Activated naive CD8-positive, alpha-beta T cell treated with anti-CD3 and anti-CD28 coated beads, Interleukin-2, amount 50 U/mL, for 24 hours (primary cell): ENCODE data around the gene IL33.

Source experiments
- ATAC-seq: fragments of 150-1000 bp; cut with Tn5 transposase; one replicate; pipeline ENCODE4 v1.10.0; 2021
- DNase-seq: peaks from one replicate; pipeline ENCODE4 v3.0.0; 2021
- H3K27ac Mint-ChIP-seq: one replicate; pipeline ENCODE4 v1.8.0; 2021; ENCODE audit warnings: mild to moderate bottlenecking, mixed read lengths
- H3K27me3 Mint-ChIP-seq: one replicate; pipeline ENCODE4 v1.8.0; 2021; ENCODE audit warnings: mixed read lengths
- H3K36me3 Mint-ChIP-seq: one replicate; pipeline ENCODE4 v1.8.0; 2021; ENCODE audit warnings: low read depth, mixed read lengths
- H3K4me1 Mint-ChIP-seq: one replicate; pipeline ENCODE4 v1.8.0; 2021; ENCODE audit warnings: mixed read lengths
- H3K4me3 Mint-ChIP-seq: one replicate; pipeline ENCODE4 v1.8.0; 2021; ENCODE audit warnings: mild to moderate bottlenecking, moderate library complexity, mixed read lengths
- H3K9me3 Mint-ChIP-seq: one replicate; pipeline ENCODE4 v1.8.0; 2021; ENCODE audit warnings: mixed read lengths

The IL33 gene

DNA sequence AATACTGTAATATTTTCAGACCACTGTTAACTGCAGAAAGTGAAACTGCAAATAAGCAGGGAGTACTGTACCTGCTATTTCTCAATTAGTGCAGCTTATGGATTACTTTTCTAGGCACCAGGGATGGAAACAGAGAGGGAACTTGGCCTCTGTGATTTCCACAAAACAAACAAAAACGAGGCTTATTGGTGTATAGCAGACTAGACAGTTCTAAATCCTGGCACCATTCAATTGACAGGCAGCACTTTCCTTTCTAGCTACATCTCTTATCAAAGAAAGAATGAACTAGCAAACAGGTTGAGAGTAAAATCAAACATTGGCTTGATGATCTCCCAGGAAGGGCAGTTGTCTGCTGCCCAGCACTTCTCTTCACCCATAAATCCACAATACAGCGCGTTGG lies 16.0 kb upstream of the IL33 start:
- peaks cover 11% of the 10 kb centered on the region for H3K27me3 Mint-ChIP-seq
- H3K9me3 Mint-ChIP-seq, result no peaks in the 10 kb centered on the region

DNA sequence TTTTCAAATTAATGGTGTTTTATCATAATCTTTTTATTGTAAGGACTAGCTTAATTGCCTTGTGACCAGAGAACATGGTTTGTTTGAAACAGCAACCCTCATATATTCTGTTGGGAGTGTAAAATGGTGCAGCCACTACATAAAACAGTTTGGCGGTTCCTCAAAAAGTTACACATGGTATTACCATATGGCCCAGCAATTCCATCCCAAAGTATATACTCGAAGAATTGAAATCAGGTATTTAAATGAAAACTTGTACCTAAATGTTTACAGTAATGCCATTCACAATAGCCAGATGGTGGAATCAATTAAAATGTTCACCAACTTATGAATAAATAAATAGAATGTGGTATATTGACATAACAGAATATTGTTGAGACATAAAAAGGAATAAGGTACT lies 14.8 kb upstream of the IL33 start:
- ATAC-seq, result no peak
- Mint-ChIP-seq H3K36me3 (no peaks in the 10 kb centered on the region), H3K9me3 (no peaks in the 10 kb centered on the region), H3K27me3 (peaks cover 11% of the 10 kb centered on the region), H3K4me3 (no peak overlapping the region), H3K4me1 (no peaks in the 10 kb centered on the region), H3K27ac (no peak overlapping the region)
- DNase-seq, result no peak

More for the DNA sequence above, 16.0 kb upstream of the IL33 start:
- no peak for ATAC-seq
- Mint-ChIP-seq H3K4me1 (no peaks in the 10 kb centered on the region), H3K4me3 (no peak overlapping the region), H3K36me3 (no peaks in the 10 kb centered on the region), H3K27ac (no peak overlapping the region)
- DNase-seq, result no peak

DNA sequence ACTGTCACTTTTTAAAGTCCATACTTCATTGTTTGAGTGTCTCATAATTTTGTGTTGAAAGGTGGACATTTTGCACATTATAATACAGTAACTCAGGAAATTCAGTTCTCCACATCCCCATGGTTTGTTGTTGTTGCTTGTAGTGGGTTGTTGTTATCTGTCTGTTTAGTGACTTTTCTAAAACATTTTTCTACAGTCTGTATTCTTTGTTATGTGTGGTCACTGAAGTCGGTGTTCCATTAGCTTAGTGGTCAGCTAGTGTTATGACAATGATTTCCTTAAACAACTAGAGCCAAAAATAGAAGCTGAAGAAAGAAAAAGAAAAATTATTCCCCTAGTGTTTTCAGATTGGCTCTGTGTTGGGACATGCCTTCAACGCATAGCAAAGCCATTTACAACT lies 5.6 kb upstream of the IL33 start:
- ATAC-seq, result no peak

DNA sequence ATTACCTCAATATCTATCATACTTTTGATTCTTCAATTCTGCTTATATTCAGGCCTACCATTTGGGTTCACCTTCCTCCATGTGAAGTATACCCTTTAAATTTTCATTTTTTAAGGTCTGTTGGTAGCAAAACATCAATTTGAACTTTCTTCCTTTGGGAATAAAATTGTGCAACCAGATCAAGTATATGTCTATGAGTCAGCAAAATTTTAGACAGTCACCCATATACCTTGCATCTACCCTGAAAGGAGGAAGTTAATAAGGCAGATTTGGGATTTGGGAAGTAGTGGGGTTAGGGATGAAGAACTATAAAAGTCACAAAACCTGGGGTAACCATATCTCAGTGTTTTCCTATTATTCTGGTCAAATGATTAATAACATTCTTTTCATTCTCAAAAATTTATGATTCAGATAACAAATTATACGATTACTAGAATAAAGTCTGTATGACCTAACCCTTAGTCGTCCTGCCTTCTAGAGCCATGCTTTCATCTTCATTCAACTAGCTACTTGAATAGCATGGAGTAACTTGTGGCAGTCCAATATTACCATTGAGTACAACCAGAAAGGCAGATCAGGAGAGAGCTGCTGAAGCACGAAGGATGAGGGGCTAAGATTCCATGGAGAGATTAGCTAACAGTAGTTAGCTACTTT lies 2.8 kb upstream of the IL33 start:
- ATAC-seq, result no peak
- DNase-seq, result no peak
- Mint-ChIP-seq H3K9me3 (peaks cover 37% of the 10 kb centered on the region), H3K36me3 (no peaks in the 10 kb centered on the region), H3K27me3 (peaks cover 6% of the 10 kb centered on the region), H3K4me1 (no peaks in the 10 kb centered on the region), H3K4me3 (no peak overlapping the region), H3K27ac (no peak overlapping the region)

More for the DNA sequence above, 5.6 kb upstream of the IL33 start:
- H3K4me1 Mint-ChIP-seq, result no peaks in the 10 kb centered on the region
- DNase-seq, result no peak
- no peak overlapping the region for H3K27ac Mint-ChIP-seq
- no peaks in the 10 kb centered on the region for H3K36me3 Mint-ChIP-seq
- no peak overlapping the region for H3K4me3 Mint-ChIP-seq
- H3K9me3 Mint-ChIP-seq, result peaks cover 37% of the 10 kb centered on the region
- peaks cover 3% of the 10 kb centered on the region for H3K27me3 Mint-ChIP-seq

DNA sequence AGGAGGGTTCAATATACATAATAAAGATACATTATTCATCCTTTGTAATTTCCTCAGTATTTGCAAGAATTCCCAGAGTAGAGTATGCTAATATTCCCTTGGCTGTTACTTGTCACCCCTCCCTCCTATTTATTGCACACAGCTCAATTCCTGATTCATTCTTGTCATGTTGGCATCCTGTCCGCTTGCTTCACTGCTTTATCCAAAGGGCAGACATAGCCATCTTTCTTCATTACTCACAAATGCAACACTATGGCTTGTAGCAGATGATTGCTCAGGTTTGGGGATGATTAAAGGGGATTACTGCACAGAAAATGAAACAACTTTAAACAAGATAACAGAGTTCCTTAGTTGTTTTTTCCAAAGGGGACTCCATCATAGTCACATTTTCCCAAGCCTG lies 1.2 kb upstream of the IL33 start:
- ATAC-seq, result no peak

DNA sequence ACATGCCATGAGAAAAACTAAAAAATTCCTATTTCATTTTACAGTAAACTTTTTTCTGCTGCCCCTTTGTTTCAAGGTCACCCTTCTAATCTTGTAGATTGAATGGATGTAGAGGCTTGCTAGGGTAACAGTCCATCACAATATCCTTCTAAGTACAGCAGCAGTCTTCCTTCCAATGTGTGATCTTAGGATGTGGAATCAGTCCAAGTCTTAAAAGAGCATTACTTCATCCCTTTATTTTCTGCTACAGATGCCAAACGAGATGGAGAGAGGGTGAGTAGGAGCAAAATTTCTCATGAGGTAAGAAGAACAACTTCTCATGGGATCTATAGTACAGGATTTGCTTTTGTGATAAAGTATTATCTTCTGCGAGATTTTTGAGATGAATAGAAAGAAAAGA lies 704 bp upstream of the IL33 start:
- no peak for DNase-seq
- H3K36me3 Mint-ChIP-seq, result no peaks in the 10 kb centered on the region
- no peak overlapping the region for H3K4me3 Mint-ChIP-seq
- H3K4me1 Mint-ChIP-seq, result no peaks in the 10 kb centered on the region
- H3K27me3 Mint-ChIP-seq, result peaks cover 6% of the 10 kb centered on the region
- H3K27ac Mint-ChIP-seq, result no peak overlapping the region
- peaks cover 21% of the 10 kb centered on the region for H3K9me3 Mint-ChIP-seq
- no peak for ATAC-seq

More for the DNA sequence above, 1.2 kb upstream of the IL33 start:
- peaks cover 6% of the 10 kb centered on the region for H3K27me3 Mint-ChIP-seq
- H3K9me3 Mint-ChIP-seq, result peaks cover 26% of the 10 kb centered on the region
- H3K4me1 Mint-ChIP-seq, result no peaks in the 10 kb centered on the region
- H3K36me3 Mint-ChIP-seq, result no peaks in the 10 kb centered on the region
- no peak for DNase-seq
- H3K27ac Mint-ChIP-seq, result no peak overlapping the region
- no peak overlapping the region for H3K4me3 Mint-ChIP-seq

DNA sequence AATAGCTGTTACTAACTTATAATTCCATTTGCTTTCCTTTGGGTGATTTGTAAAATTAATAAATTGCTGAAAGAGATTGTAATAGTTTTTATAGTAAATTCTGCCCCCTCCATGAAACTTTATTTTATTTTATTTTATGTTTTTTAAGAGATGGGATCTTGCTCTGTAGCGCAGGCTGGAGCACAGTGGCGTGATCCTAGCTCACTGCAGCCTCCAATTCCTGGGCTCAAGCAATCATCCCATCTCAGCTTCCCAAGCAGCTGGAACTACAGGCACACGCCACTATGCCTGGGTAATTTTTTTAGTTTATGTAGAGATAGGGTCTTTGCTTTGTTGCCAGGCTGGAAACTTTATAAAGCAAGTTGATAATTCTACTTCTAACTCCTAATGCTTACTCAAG lies 395 bp downstream of the IL33 start:
- Mint-ChIP-seq H3K36me3 (no peaks in the 10 kb centered on the region), H3K4me3 (no peak overlapping the region), H3K27ac (no peak overlapping the region), H3K9me3 (peaks cover 10% of the 10 kb centered on the region), H3K4me1 (no peaks in the 10 kb centered on the region), H3K27me3 (peaks cover 6% of the 10 kb centered on the region)
- ATAC-seq, result no peak
- DNase-seq, result no peak

DNA sequence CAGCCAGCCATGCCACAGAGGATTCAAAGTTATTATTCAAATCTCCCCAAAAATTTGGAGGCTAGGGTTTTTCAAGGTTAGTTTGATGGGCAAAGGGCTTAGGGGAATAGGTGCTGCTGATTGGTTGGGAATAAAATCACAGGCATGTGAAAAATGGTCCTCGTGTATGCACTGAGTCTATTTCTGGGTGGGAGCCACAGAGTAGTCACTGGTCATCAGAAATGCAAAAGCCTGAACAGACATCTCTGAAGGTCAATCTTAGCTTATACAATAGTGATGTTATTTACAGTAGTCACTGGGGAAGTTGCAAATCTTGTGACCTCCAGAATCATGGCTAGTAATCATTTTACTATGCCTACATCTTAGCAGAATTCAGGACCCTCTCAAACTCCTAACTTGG lies 1.3 kb downstream of the IL33 start:
- H3K9me3 Mint-ChIP-seq, result peaks cover 4% of the 10 kb centered on the region
- DNase-seq (no peak), ATAC-seq (no peak)
- no peaks in the 10 kb centered on the region for H3K36me3 Mint-ChIP-seq
- no peak overlapping the region for H3K27ac Mint-ChIP-seq
- no peaks in the 10 kb centered on the region for H3K4me1 Mint-ChIP-seq
- peaks cover 6% of the 10 kb centered on the region for H3K27me3 Mint-ChIP-seq
- no peak overlapping the region for H3K4me3 Mint-ChIP-seq

DNA sequence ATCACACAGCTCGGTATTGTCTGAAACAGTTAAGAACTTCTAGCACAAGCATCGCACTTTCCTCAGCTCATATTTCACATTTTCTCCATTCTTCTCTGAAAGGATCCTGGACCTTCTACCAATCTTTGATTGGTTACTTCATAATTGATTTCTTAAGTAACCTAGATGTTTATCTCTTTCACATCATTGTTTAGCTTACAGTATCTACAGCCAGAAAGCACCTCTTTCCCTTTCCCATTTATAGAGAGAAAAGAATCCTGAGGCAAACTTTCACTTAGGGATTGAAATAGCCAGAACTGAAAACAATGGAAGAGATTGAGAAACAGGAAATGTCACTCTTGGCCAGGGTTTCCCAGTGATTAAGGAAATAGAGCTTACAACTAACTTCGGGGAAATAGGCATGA lies 2.5 kb downstream of the IL33 start:
- no peaks in the 10 kb centered on the region for H3K4me1 Mint-ChIP-seq
- no peak overlapping the region for H3K27ac Mint-ChIP-seq
- ATAC-seq (no peak), DNase-seq (no peak)
- H3K4me3 Mint-ChIP-seq, result no peak overlapping the region
- peaks cover 6% of the 10 kb centered on the region for H3K27me3 Mint-ChIP-seq
- no peaks in the 10 kb centered on the region for H3K9me3 Mint-ChIP-seq
- H3K36me3 Mint-ChIP-seq, result no peaks in the 10 kb centered on the region

DNA sequence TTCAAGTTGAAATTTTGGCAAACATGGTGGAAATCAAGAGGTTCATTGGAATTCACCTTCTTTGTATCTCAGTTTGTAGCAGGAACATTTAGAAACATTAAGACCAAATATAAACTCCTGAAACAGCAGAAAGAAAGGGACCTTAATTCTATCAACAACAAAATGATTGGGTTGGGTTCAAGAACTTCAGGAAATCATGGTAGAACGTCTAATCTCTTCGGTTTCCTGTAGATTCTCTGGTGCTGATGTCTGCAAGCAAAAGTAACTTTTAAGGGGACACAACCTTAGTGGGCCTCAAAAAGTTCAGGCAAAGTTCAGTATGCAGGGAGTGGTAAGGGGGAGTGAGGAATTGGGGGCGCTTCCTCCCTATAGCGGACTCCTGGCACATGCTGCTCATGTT lies 3.4 kb downstream of the IL33 start:
- Mint-ChIP-seq H3K27ac (no peak overlapping the region), H3K36me3 (no peaks in the 10 kb centered on the region), H3K27me3 (peaks cover 6% of the 10 kb centered on the region), H3K4me3 (no peak overlapping the region), H3K9me3 (no peaks in the 10 kb centered on the region), H3K4me1 (no peaks in the 10 kb centered on the region)
- no peak for DNase-seq
- no peak for ATAC-seq

DNA sequence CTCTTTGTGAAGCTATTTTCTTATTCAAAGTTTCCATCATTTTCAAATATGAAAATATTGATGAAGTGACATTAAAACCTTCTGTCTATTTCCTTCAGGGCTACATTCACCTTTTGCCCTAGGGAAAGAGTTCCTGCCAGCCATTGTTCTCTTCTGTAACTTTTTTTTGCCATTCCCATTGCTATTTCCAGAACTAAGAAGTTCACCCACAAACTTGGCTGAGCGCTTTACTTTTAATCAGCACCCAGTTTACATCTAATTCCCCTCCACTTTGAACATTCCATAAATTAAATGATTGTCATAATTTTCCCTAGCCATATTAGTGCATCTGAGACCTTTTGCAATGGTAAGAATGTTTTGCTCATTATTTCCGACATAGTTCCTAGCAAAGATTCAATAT lies 4.4 kb downstream of the IL33 start:
- Mint-ChIP-seq H3K4me3 (no peak overlapping the region), H3K36me3 (no peaks in the 10 kb centered on the region), H3K9me3 (no peaks in the 10 kb centered on the region), H3K27me3 (peaks cover 5% of the 10 kb centered on the region), H3K4me1 (no peaks in the 10 kb centered on the region), H3K27ac (no peak overlapping the region)
- no peak for ATAC-seq
- DNase-seq, result no peak

DNA sequence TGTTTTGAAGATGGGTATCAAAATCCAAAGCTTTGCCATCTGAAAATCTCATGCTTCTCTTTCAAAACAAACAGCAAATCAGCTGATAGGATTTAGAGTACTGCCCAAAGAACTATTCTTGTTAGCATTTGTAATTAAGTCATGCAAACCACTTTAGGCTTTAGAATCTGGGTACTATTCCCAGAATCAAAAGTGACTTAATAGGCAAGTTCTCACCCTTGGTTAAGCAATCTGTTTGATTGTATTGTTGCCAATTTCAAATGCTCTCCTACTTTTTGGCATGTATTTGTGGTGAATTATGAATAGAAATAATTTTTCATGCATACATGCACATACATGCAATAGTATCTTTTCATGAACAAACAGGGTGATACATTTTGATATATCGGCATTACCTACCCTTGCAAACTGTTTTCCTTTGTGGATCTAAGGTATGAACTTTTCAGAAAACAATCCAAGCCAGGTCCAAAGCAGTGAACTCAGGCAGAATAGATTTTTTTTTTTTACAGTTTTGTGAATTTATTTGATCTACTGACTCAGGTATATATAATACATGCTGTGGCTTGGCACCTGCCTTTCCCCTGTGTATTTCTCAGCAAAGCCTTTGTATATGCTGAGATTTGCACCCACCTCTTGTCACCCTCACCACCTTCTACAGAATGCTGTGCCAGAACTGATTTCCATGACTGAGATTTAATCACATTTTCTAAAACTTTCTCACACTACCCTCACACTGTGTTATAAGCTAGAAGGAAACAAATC lies 9.0 kb downstream of the IL33 start:
- no peaks in the 10 kb centered on the region for H3K9me3 Mint-ChIP-seq
- H3K27me3 Mint-ChIP-seq, result peaks cover 11% of the 10 kb centered on the region
- H3K4me3 Mint-ChIP-seq, result no peak overlapping the region
- no peak for DNase-seq
- H3K27ac Mint-ChIP-seq, result no peak overlapping the region
- ATAC-seq, result no peak
- H3K4me1 Mint-ChIP-seq, result no peaks in the 10 kb centered on the region
- no peaks in the 10 kb centered on the region for H3K36me3 Mint-ChIP-seq

DNA sequence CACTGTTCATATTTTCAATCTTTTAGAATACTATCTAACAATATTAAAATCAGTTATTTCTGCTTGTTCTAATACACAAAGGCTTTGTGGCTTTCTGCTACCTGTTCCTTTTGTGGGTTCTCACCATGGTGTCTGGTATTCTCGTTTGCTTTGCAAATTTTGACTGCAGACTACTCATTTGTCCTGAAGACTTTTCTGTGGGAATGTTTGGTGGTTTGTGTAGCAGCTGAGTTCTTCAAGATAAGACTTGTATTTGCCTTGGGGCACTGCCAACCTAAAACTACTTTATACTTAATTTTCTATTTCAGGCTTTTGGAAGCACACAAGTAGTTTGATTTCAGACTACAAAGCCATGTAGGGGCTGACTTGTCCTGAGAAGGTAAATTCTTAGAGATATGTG lies 11.1 kb downstream of the IL33 start:
- Mint-ChIP-seq H3K27ac (no peak overlapping the region), H3K9me3 (no peaks in the 10 kb centered on the region), H3K4me3 (no peak overlapping the region), H3K4me1 (no peaks in the 10 kb centered on the region), H3K27me3 (peaks cover 11% of the 10 kb centered on the region), H3K36me3 (no peaks in the 10 kb centered on the region)
- DNase-seq (no peak), ATAC-seq (no peak)

DNA sequence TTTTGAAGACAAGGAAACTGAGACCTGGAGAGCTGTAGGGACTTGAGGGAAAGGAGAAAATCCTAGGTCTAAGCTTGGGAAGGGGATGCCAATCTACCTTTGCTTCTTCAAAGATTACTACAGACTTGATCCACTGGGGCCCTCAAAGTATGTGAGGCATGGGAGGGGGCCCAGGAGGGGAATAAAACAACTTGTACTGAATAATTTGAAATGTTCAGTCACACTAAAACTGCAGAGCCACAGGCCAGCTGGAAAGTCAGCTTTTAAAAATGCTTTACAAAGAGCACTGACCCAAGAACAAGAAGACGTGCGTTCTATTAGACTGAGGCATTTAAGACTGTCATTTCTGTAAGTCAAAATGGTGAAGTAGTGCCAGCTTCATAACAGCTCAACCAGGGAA lies 13.6 kb downstream of the IL33 start:
- no peaks in the 10 kb centered on the region for H3K36me3 Mint-ChIP-seq
- H3K4me3 Mint-ChIP-seq, result no peak overlapping the region
- DNase-seq (no peak), ATAC-seq (no peak)
- peaks cover 11% of the 10 kb centered on the region for H3K27me3 Mint-ChIP-seq
- no peak overlapping the region for H3K27ac Mint-ChIP-seq
- no peaks in the 10 kb centered on the region for H3K4me1 Mint-ChIP-seq
- H3K9me3 Mint-ChIP-seq, result no peaks in the 10 kb centered on the region

DNA sequence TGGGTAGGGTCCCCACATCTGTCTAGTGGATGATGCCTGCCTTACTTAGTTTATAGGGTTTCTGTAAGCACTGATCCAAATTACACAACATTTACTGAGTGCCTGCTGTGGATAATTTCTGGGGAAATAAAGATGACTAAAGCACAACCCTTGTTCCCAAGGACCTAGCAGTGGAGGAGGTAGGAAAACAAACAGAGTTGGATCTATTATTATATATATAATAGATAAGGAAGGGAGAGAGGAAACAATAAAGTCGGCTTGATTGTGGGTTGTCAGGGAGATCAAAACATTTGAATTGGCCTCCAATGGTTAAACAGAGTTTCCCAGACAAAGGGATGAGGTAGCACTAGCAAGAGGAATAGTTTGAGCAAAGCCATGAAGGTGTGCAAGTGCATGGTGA lies 14.0 kb downstream of the IL33 start:
- DNase-seq, result no peak
- H3K36me3 Mint-ChIP-seq, result no peaks in the 10 kb centered on the region
- H3K27me3 Mint-ChIP-seq, result peaks cover 11% of the 10 kb centered on the region
- no peaks in the 10 kb centered on the region for H3K9me3 Mint-ChIP-seq
- no peak overlapping the region for H3K27ac Mint-ChIP-seq
- no peak overlapping the region for H3K4me3 Mint-ChIP-seq
- no peak for ATAC-seq
- H3K4me1 Mint-ChIP-seq, result no peaks in the 10 kb centered on the region
